GM18498 (cell line): ENCODE measurements around the gene FGF23.
A peak's percentile ranks its signal among the peaks of the same experiment; 100 is the strongest.

Experiments
- ATAC-seq: cut with Tn5 transposase; IDR thresholded peaks from one replicate; pipeline ENCODE4 v1.9.1; 2021; ENCODE audit warnings: mild to moderate bottlenecking, moderate library complexity; ENCODE audit not compliant: unreplicated experiment

FGF23 gene

DNA sequence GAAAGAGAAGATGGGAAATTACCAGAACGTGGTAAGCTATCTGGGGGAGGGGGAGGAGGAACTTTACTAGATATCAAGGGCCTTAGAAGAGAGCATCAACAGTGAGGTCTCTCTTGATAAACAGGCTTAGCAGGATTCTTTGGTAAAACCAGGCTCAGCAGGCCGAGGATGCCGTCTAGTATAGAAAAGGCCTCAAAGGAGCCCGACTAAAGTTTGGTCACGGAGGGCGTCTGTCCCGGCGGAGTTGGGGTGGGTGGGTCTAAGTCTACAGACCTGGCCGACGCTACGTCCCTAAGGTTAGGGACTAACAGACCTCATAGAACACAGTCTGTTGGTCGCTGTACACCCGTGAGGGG lies 59.0 kb downstream of the FGF23 start:
- ATAC-seq = peak; percentile 41
